ENCODE measurements around the gene UBASH3B.

UBASH3B gene

GRCh38 chr11:122751292-122752070 lies 96.0 kb downstream of the UBASH3B start:
- no peak for DNase-seq (ENCODE audit: low read depth in 4 of 4, low spot score in 1 of 4)

- DNase-seq (ENCODE audit: low read depth in 4 of 4, low spot score in 1 of 4): no peak
Observed at GRCh38 chr11:122754028-122754427, 98.5 kb downstream of the UBASH3B start.

- no peak for DNase-seq (ENCODE audit: low read depth in 4 of 4, low spot score in 1 of 4)
Observed at GRCh38 chr11:122754553-122755322, 99.2 kb downstream of the UBASH3B start.

GRCh38 chr11:122755409-122755808 lies 99.9 kb downstream of the UBASH3B start:
- DNase-seq (ENCODE audit: low read depth in 4 of 4, low spot score in 1 of 4): no peak

- no peak for DNase-seq (ENCODE audit: low read depth in 4 of 4, low spot score in 1 of 4)
Observed at GRCh38 chr11:122755941-122756340, 100.4 kb downstream of the UBASH3B start.

GRCh38 chr11:122756417-122756816 lies 100.9 kb downstream of the UBASH3B start:
- DNase-seq (ENCODE audit: low read depth in 4 of 4, low spot score in 1 of 4): no peak

- DNase-seq (ENCODE audit: low read depth in 4 of 4, low spot score in 1 of 4): no peak
Observed at GRCh38 chr11:122757201-122757600, 101.7 kb downstream of the UBASH3B start.

- no peak for DNase-seq (ENCODE audit: low read depth in 4 of 4, low spot score in 1 of 4)
Observed at GRCh38 chr11:122758339-122758738, 102.8 kb downstream of the UBASH3B start.

- DNase-seq (ENCODE audit: low read depth in 4 of 4, low spot score in 1 of 4): no peak
Observed at GRCh38 chr11:122758974-122759373, 103.5 kb downstream of the UBASH3B start.

GRCh38 chr11:122763108-122763507 lies 107.6 kb downstream of the UBASH3B start:
- no peak for DNase-seq (ENCODE audit: low read depth in 4 of 4, low spot score in 1 of 4)

- no peak for DNase-seq (ENCODE audit: low read depth in 4 of 4, low spot score in 1 of 4)
Observed at GRCh38 chr11:122764371-122765090, 109.0 kb downstream of the UBASH3B start.

- DNase-seq (ENCODE audit: low read depth in 4 of 4, low spot score in 1 of 4): no peak
Observed at GRCh38 chr11:122765487-122766131, 110.1 kb downstream of the UBASH3B start.

- no peak for DNase-seq (ENCODE audit: low read depth in 4 of 4, low spot score in 1 of 4)
Observed at GRCh38 chr11:122769126-122769780, 113.7 kb downstream of the UBASH3B start.

- DNase-seq (ENCODE audit: low read depth in 4 of 4, low spot score in 1 of 4): no peak
Observed at GRCh38 chr11:122772945-122773344, 117.4 kb downstream of the UBASH3B start.

GRCh38 chr11:122773781-122774266 lies 118.3 kb downstream of the UBASH3B start:
- no peak for DNase-seq (ENCODE audit: low read depth in 4 of 4, low spot score in 1 of 4)

- DNase-seq (ENCODE audit: low read depth in 4 of 4, low spot score in 1 of 4): no peak
Observed at GRCh38 chr11:122775675-122776271, 120.3 kb downstream of the UBASH3B start.

GRCh38 chr11:122776546-122776945 lies 121.0 kb downstream of the UBASH3B start:
- no peak for DNase-seq (ENCODE audit: low read depth in 4 of 4, low spot score in 1 of 4)

GRCh38 chr11:122777343-122777742 lies 121.8 kb downstream of the UBASH3B start:
- DNase-seq (ENCODE audit: low read depth in 4 of 4, low spot score in 1 of 4): no peak

GRCh38 chr11:122778148-122778547 lies 122.6 kb downstream of the UBASH3B start:
- DNase-seq (ENCODE audit: low read depth in 4 of 4, low spot score in 1 of 4): no peak

- no peak for DNase-seq (ENCODE audit: low read depth in 4 of 4, low spot score in 1 of 4)
Observed at GRCh38 chr11:122779047-122779629, 123.6 kb downstream of the UBASH3B start.
